ENCODE data around the gene TMEM235.
A peak's percentile ranks its signal among the peaks of the same experiment; 100 is the strongest.

Gene TMEM235

GRCh38 chr17:78230996-78231935 is at the start of gene TMEM235:
Gene TMEM235, plus strand, starts transcription at chr17:78231631. Its CDS starts 393 bp downstream, at chr17:78232024.
- no peak for DNase-seq (ENCODE audit: low read depth)

GRCh38 chr17:78182504-78182903 is 48.9 kb upstream of the TMEM235 start:
- DNase-seq (ENCODE audit: low read depth), result no peak

GRCh38 chr17:78183916-78184315 is 47.5 kb upstream of the TMEM235 start:
- no peak for DNase-seq (ENCODE audit: low read depth)

GRCh38 chr17:78184351-78184750 is 47.1 kb upstream of the TMEM235 start:
- DNase-seq (ENCODE audit: low read depth), result no peak

- DNase-seq (ENCODE audit: low read depth), result no peak
These were observed 46.6 kb upstream of the TMEM235 start for GRCh38 chr17:78184868-78185267.

GRCh38 chr17:78185981-78186691 is 45.3 kb upstream of the TMEM235 start:
- no peak for DNase-seq (ENCODE audit: low read depth)

GRCh38 chr17:78186692-78187595 is 44.5 kb upstream of the TMEM235 start, which contains the start of the genes AFMID and TK1:
Gene AFMID, plus strand, starts transcription at chr17:78187362. Its CDS starts 9 bp downstream, at chr17:78187371.
Gene TK1, minus strand, starts transcription at chr17:78187052. Its CDS starts 58 bp downstream, at chr17:78186994.
- DNase-seq (ENCODE audit: low read depth), result peak; percentile 77

- no peak for DNase-seq (ENCODE audit: low read depth)
These were observed 34.7 kb upstream of the TMEM235 start for GRCh38 chr17:78196716-78197115.

GRCh38 chr17:78197147-78197832 is 34.1 kb upstream of the TMEM235 start:
- DNase-seq (ENCODE audit: low read depth), result no peak

- no peak for DNase-seq (ENCODE audit: low read depth)
These were observed 31.0 kb upstream of the TMEM235 start for GRCh38 chr17:78200451-78200850.

- DNase-seq (ENCODE audit: low read depth), result no peak
These were observed 28.8 kb upstream of the TMEM235 start for GRCh38 chr17:78202666-78203065.

- DNase-seq (ENCODE audit: low read depth), result no peak
These were observed 26.9 kb upstream of the TMEM235 start for GRCh38 chr17:78204387-78205123.

GRCh38 chr17:78205124-78205775 is 26.2 kb upstream of the TMEM235 start:
- DNase-seq (ENCODE audit: low read depth), result no peak

- DNase-seq (ENCODE audit: low read depth), result no peak
These were observed 25.1 kb upstream of the TMEM235 start for GRCh38 chr17:78206298-78206697.

GRCh38 chr17:78208486-78208885 is 22.9 kb upstream of the TMEM235 start:
- no peak for DNase-seq (ENCODE audit: low read depth)

- DNase-seq (ENCODE audit: low read depth), result no peak
These were observed 21.3 kb upstream of the TMEM235 start for GRCh38 chr17:78210111-78210510.

- no peak for DNase-seq (ENCODE audit: low read depth)
These were observed 20.4 kb upstream of the TMEM235 start for GRCh38 chr17:78211032-78211431.

- DNase-seq (ENCODE audit: low read depth), result peak; percentile 82
These were observed 17.3 kb upstream of the TMEM235 start, which contains the start of gene BIRC5 for GRCh38 chr17:78214016-78214705. Gene BIRC5, plus strand, starts transcription at chr17:78214253. Its CDS starts 64 bp downstream, at chr17:78214317.

- DNase-seq (ENCODE audit: low read depth), result no peak
These were observed 16.7 kb upstream of the TMEM235 start for GRCh38 chr17:78214706-78215061.
